Measurements from ENCODE around the gene GREB1. TPM values are rescaled to one million over a fixed set of nuclear protein-coding genes. Genes with fewer than 3 reads are reported as not detected.

Gene GREB1
- total and polyA plus RNA-seq, 2 of the 13 experiments (the other 11 are each of a cell fraction or from before 2014, with no cell fraction given): 31.3 to 61.2 TPM

- TF ChIP-seq ZBTB20 (CRISPR knock-in tag; IDR thresholded peaks at IDR 0.05; ENCODE audit: borderline replicate concordance, low read depth) (no peak), GATAD2A (CRISPR knock-in tag; IDR thresholded peaks at IDR 0.05) (0 out of 2 replicates have a peak, but pooled peaks have one; percentile 32), ZBTB38 (CRISPR knock-in tag; IDR thresholded peaks at IDR 0.05) (peak; percentile 67), ZNF235 (CRISPR knock-in tag; IDR thresholded peaks at IDR 0.05; ENCODE audit: borderline replicate concordance) (no peak), ZFX (CRISPR knock-in tag; IDR thresholded peaks at IDR 0.05; ENCODE audit: low read depth) (0 out of 2 replicates have a peak, but pooled peaks have one; percentile 18), ELF1 (CRISPR knock-in tag; IDR thresholded peaks at IDR 0.05) (no peak), PRPF4 (IDR thresholded peaks at IDR 0.05; ENCODE audit: low read depth, low read length, poor library complexity, severe bottlenecking) (no peak), ZNF280D (CRISPR knock-in tag; IDR thresholded peaks at IDR 0.05) (no peak), ZNF572 (CRISPR knock-in tag; IDR thresholded peaks at IDR 0.05) (0 out of 2 replicates have a peak, but pooled peaks have one; percentile 42), GRHL1 (CRISPR knock-in tag; conservative IDR thresholded peaks at IDR 0.05) (no peak), ZNF687 (CRISPR knock-in tag; IDR thresholded peaks at IDR 0.05) (peak; percentile 57), MYPOP (CRISPR knock-in tag; IDR thresholded peaks at IDR 0.05) (no peak), ZKSCAN5 (CRISPR knock-in tag; IDR thresholded peaks at IDR 0.05) (no peak), HOXA3 (CRISPR knock-in tag; IDR thresholded peaks at IDR 0.05) (peak; percentile 30; the same call in 1 of the 2 replicates), BRD4 (CRISPR knock-in tag; IDR thresholded peaks at IDR 0.05) (no peak), ZNF737 (CRISPR knock-in tag; IDR thresholded peaks at IDR 0.05; ENCODE audit: borderline replicate concordance) (no peak)
Observed at GRCh38 chr2:11508279-11508678, 25.6 kb upstream of the GREB1 start (continued).

Data from HepG2 (cell line).